ENCODE results near the gene S1PR5.

GRCh38 chr19:10537668-10538067 is 20.4 kb upstream of the S1PR5 start:
- no peak for TF ChIP-seq POLR2A (IDR thresholded peaks at IDR 0.05)
- TF ChIP-seq, protein P1, sequence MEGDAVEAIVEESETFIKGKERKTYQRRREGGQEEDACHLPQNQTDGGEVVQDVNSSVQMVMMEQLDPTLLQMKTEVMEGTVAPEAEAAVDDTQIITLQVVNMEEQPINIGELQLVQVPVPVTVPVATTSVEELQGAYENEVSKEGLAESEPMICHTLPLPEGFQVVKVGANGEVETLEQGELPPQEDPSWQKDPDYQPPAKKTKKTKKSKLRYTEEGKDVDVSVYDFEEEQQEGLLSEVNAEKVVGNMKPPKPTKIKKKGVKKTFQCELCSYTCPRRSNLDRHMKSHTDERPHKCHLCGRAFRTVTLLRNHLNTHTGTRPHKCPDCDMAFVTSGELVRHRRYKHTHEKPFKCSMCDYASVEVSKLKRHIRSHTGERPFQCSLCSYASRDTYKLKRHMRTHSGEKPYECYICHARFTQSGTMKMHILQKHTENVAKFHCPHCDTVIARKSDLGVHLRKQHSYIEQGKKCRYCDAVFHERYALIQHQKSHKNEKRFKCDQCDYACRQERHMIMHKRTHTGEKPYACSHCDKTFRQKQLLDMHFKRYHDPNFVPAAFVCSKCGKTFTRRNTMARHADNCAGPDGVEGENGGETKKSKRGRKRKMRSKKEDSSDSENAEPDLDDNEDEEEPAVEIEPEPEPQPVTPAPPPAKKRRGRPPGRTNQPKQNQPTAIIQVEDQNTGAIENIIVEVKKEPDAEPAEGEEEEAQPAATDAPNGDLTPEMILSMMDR (IDR thresholded peaks at IDR 0.05) = no peak

Measured in esophagus squamous epithelium (tissue), 4 donors.